HG03095 (cell line): ENCODE data around the gene TRIM2.

ENCODE experiments used
- ATAC-seq: cut with Tn5 transposase; IDR thresholded peaks from one replicate; pipeline ENCODE4 v1.9.1; 2021; ENCODE audit warnings: moderate library complexity; ENCODE audit not compliant: unreplicated experiment

Gene TRIM2

DNA sequence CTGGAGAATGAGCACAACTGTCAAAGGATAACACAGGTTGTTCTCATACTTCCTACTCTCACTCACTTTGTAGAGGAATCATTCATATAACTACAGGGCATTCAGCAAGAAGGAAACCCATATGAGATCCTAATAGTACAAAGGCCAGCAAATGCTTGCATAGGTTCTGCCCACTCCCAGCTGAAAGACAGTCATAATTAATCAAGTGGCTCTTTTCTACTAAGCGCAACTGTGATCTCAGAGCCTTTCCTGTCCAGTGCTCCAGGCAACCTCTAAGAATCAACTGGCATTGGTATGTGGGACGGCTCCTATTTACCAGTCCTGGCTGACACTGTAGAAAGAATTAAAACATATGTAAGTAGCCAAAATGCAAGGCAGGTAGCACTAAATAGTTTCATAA lies 121.3 kb downstream of the TRIM2 start:
- no peak for ATAC-seq

DNA sequence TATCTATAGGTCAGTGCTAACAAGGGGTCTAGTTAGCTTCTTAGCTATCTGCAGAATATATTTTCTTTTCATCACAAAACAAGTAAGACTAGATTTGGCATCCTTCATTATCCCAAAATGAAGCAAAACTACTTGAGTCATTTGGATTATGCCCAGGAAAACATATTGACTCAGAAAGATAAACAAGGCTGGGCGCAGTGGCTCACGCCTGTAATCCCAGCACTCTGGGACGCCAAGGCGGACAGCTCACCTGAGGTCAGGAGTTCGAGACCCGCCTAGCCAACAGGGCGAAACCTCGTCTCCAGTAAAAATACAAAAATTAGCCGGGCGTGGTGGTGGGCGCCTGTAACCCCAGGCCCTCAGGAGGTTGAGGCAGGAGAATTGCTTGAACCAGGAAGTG lies 122.3 kb downstream of the TRIM2 start:
- ATAC-seq = no peak

DNA sequence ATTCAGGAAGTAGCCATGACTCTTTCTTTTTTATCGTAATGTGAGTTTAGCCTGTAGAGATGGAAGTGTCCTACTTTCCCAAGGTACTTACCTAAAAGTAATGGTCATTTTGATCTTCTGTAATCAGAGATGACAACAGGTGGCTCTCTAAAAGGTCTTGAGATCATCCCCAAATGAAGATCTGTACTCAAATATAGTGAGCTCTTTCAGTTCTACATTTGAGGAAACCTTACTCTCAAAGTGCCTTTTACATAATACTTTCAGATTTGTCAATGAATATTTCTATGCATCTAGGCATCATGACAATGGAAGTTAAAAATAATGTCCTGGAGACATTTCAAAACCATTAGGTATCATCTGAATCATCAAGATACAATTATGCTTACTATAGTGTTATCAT lies 123.0 kb downstream of the TRIM2 start:
- ATAC-seq = no peak

DNA sequence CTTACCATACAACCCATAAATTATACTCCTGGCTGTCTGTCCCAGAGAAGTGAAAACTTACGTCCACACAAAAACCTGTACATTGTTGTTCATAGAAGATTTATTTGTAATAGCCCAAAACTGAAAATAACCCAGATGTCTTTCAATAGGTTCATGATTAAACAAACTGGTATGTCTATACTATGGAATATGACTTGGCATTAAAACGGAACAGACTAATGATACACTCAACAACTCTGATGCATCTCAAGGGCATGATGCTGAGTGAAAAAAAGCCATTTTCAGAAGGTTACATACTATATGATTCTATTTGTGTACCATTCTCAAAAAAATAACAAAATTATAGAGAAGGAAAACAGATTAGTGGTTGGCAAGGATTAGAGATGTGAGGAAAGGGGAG lies 128.7 kb downstream of the TRIM2 start:
- no peak for ATAC-seq

DNA sequence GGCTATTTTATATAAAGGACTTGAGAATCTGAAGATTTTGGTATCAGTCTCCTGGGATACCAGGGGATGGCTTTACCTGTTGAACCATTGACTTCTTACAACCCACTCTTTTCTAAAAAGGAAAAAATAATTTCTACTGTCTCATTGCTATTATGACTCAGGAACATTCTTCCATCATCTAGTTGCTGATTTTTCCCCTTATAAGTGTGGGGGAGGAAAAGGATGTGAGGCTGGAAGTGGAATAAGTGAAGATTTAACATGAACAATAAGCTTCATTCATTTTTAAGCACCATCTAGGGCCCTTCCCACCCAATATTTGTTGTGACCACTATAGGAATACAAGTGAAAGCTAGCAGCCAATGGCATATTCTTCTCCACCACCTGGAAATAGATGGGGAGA lies 129.6 kb downstream of the TRIM2 start:
- ATAC-seq = no peak

DNA sequence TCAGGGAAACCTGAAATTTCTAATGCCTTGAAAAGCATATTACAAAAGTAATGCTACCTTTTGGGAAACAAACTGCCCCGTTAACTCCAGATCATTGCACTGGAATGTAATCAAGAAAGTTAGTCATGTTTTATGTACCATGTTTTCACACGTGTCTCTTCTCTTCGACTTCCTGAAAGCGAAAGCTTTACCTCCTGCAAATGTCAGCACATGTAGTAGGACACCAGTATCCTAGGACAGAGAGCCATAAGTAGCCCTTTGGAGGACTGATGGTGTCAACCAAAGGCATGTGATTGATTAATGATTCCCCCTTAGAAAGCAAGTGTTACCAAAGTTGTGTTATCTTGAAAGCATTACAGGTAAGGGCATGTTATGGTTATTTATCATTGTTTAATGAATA lies 131.4 kb downstream of the TRIM2 start:
- ATAC-seq = no peak

DNA sequence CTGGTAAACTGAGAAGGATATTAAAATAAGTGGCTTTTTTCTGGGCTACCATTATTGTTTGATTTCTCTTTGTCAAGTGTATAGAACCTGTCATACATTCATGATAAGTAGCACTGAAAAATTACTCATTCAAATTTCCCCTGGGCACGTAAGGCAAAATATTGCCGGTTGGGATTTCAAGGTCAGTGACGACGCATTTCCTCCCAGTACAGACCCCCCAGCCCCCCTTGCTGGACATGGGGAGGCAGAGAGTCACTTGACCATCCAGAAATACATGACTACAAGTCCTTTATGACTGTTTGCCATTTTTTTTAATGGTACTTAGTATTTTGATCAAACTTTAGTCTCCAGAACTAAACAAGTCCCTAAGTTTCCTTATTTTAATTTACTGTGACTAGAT lies 133.4 kb downstream of the TRIM2 start:
- no peak for ATAC-seq

DNA sequence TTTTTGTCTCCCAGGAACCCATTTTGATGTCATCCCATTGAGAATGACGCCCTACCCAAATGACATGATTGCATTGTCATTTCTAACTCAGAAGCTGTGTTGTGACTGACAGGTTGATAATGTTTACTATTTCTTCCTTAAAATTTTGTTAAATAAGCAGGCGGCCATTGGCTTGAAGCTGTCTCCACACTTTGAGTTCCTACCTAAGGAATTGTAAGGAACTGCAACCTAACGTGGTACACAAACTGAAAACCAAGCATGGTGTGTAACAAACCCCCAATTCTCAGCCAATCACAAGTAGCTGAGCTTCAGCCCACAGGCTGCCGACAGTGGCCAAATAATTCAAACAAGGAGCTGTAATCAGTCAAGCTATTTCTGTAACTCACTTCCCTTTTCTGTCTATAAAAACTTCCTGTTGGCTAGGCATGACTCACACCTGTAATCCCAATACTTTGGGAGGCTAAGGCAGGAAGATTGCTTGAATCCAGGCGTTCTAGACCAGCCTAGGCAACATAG lies 137.4 kb downstream of the TRIM2 start:
- ATAC-seq = no peak

DNA sequence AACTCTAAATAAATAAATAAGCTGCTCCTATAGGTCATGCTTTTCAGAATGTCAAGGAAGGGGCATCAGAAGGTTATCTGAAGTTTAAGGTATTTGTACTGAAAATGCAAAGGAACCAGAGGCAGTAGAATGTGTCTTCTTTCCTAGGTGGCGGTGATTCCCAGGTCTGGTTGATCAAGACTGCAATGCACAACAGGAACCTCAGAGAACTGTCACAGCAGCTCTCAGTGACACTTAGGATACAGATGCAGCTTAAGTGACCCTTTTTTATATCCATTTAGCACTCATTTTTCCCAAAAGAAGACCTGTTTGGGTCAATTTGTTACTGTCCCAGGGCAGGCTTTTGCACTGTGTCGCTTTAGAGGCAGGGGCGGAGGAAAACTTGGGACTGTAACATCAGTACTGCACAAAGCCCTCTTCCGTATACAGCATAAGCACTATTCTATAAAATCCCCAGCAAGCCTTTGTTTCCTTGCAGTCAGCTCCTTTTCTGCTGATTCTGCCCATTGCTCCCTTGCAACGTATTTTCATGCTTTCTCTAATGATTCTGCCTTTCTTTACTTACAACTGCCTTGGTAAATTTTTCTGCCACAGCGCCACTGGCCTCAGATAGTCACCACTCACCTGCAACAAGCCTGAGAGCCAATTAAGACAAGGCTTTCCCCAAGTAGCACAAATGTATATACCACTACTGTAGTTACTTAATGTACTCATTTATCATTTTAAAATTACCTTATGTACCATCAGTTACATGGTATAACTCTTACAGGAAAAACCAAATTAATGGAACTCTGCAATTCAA lies 138.7 kb downstream of the TRIM2 start:
- ATAC-seq = no peak

DNA sequence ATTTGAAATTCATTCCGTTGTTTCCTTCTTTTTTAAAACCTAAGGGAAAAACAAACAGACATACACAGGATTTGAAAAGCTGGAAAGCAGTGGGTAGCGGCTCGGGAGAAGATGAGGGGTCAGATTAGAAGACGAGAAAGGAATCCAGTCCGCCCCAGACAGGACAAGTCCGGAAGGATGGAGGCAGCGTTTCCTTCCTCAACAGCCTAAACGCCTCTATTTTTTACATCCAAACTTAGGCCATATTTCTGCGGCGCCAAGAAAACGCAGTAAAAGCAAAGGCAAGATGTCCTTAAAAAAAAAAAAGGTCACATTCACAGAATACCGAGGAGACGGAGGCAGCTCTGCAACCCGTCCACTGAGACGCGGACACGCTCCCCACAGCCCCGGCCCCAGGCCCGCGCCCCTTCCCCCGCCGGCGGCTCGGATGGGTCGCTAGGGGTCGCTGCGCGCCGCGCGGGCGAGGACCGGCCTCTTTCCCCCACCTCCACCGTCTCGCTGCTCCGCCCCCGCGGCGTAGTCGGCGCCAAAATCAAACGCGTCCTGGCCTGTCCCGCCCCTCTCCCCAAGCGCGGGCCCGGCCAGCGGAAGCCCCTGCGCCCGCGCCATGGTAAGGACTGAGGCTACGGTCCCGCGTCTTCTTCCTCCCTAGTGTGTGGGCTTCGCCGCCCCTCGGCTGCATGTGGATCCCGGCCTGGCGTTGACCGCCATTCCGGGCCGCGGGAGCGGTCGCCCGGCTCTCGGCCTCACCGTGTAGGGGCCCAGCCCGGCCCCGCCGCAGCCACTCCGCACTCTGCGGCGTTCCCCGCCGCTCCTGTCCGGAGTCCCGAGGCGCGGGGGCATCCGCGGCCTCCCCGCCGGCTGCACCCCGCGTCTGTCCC lies 140.1 kb downstream of the TRIM2 start, which contains the start of gene MND1:
Gene MND1 (plus strand): TSS at position 558 of the 881 bp plus-strand sequence. CDS start 50 bp downstream, at position 608.
- ATAC-seq = peak; percentile 73

DNA sequence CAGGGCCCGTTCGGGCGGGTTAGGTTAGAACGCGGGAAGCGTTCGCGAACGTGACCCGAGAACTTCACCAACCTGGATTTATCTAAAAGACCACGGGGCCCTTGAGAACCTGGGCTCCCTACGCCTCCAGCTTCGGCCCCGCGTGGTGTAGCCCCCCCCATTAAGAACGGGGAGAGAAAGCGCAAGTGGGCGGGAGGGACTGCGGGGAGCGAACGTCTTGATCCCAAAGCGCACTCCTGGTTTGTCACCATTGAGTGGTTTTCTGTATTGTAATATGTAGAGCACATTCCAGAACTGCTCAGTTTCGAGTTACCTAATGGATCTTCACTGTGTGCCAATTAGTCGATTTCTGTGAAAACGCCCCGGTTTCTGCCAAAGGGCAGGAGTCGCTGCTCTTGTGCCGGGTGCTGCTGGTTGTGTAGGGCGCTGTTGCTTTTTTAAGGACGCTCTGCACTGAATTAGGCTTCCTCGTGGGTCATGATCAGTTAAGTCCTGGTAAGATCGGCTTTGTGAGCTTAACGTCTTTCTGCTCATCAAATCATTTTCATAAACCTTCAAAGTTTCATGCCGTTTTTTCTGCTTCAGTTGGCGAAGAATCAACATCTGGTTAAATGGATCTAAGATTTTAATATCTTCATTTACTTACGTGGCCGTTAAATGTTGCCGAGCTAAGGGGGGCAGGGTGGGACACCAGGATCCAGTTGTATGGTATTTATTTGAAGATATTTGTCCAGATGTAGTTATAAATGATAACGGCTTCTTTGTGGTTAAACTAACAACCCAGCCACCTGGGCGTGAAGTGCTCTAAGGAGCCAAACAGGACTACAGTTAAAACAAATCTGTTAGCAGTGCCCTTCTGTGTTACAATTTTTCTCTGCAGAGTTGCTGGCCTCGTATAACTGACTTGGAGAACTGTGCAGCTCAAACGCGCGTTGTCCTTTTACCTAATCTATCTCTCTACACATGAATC lies 141.1 kb downstream of the TRIM2 start:
- peak; percentile 35 for ATAC-seq

DNA sequence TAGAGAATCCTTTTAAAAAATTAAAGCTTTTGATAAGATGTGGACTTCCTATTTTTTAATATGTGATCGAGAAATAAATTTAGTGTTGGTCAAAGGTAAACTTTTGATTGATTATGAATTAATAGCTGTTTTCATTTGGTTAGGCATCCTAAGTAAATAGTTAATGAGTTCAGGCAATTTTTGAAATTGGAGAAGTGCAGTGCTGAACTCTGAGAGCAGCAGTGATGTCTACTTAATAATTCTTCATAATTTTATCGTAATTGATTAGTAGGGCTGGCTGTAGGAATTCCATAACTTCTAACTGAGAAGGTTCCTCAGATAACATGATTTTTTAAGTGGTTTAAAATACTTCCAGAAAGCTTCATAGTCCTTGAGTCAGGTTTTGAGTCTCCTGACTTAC lies 141.8 kb downstream of the TRIM2 start:
- ATAC-seq = no peak

DNA sequence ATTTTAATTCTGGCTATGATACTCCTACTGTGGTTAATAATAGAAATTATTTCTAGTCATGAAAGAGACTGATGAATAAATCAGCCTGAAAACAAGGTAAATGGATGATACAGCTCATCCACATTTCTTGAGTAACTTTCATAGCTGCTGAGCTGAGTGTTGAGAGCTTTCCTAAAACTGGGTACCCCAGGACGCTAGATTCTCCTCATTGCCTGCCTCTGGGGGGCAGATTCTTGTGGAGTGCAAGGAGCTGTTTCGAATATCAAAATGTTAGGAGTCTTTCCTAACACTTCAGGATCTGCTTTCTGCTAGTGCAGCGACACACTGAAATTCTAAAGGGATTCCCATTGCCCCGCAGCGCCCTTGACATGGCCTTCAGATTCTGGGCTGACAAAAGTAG lies 142.3 kb downstream of the TRIM2 start:
- ATAC-seq = no peak

DNA sequence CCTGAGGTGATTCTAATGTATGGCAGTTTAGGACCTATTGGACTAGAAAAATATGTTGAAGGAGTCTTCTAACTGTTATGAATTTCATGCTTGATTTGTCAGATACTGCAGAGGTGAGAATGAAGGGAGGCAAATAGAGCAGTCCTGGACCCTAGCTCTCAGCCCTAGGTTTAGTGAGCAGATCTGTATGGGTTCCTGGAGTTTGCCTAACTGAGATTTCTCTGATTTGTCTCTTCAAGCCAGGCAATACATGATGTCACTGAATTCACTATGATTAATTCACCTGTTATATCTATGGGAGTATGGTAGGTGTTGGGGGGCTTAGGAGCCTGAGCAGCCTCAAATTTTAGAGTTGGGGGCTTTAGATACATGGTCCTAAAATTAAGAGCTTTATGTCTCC lies 142.9 kb downstream of the TRIM2 start:
- no peak for ATAC-seq

DNA sequence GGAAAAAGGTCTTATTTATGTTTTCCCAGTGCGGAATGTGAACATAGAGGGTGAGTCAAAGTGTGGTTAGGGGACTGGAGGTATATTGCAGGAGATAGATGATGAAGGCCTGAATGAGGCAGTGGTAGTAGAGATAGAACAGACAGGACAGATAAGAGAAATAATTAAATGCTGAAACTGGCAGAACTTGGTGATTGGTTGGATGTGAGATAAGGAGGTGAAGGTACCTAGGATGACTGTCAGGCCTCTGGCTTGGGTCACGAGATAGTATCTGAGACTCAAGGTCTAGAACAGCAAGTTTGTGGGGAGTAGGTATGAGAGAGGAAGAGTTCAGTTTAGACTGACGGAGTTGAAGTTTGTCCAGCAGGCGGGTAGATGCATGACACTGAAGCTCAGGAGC lies 143.8 kb downstream of the TRIM2 start:
- no peak for ATAC-seq

DNA sequence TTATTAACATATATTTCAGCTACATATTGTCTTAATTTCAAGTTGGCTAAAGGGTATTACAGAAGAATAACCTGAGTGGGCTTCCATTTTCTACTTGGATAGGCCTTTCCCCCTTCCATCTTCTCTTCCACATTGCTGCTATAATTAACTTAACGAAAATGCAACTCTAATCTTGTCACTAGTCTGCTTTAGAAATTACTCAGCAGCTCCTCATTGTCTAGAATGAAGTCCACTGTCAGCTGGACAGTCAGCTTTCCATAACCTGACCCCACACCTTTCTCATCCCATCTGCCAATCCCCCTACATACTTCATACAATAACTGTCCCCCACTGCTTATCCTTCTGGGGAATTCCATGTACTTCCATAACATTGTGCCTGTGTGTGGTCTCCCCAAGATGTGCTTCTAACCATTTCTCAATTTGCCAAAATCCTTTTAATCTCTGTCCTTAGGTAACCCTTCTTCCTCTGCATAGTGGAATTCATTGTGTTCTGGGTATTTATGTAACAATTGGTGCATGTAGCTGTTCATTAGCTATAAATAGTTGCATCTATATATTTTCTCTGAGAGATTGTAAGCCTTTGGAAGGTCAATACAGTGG lies 145.1 kb downstream of the TRIM2 start:
- ATAC-seq = no peak

DNA sequence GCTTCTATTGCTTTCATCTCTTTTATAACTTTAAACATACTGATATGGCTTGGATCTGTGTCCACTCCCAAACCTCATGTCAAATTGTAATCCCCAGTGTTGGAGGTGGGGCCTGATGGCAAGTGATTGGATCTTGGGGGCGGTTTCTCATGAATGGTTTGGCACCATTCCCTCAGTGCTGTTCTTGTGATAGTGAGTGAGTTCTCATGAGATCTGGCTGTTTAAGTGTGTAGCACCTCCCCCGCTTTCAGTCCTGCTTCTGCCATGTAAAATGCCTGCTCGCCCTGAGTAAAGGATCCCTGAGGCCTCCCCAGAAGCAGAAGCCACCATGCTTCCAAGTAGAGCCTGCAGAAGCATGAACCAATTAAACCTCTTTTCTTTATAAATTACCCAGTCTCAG lies 157.9 kb downstream of the TRIM2 start:
- no peak for ATAC-seq

DNA sequence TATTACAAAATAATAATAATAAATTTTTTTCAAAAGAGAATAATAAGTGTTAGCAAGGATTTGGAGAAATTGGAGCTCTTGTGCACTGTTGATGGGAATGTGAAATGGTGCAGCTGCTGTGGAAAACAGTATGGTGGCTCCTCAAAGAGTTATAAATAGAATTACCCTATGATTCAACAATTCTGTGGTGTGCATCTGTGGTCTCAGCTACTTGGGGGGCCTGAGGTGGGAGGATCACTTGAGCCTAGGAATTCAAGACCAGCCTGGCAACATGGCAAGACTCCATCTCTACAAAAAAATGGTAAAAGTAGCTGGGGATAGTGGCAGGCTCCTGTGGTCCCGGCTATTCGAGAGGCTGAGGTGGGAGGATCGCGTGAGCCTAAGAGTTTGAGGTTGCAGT lies 159.8 kb downstream of the TRIM2 start:
- no peak for ATAC-seq

DNA sequence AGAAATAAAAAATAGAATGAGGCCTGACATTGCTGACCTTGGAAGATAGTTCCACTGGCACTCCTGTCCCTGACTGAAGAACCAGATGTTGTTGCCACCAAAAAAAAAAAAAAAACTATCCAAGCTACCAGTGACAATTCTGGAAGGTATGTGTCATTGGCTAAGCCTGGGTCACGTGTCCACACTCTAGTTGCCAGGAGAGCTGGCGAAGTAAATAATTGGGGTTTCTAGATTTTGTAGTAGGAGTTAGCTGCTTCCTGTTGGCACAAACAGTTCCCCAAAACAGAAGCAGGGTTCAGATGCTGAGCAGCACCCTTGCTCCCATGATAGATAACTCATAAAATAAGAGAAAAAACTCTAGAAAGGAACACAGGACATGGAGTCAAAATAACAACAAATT lies 160.8 kb downstream of the TRIM2 start:
- ATAC-seq = no peak

DNA sequence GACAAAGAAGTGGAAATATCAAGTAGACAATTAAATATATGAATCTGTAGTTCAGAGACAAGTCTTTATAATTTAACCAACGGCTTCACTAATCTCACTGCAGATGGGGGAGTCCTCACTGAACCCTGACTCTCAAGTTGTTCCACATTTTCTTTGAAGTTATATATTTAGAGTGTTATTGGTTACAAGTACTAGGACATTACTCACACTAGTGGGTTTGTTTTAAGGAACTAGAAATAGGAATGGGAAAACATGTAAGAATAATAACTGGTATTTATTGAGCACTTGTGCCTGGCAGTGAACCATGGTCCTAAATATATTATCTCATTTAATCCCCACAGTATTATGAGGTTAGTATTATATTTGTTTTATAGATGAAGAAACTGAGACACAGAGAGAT lies 162.2 kb downstream of the TRIM2 start:
- ATAC-seq = no peak
